K562 (cell line): ENCODE data around the gene PRSS12. TPM values are rescaled to one million over a fixed set of nuclear protein-coding genes. Genes with fewer than 3 reads are reported as not detected.

Experiments used
- ATAC-seq: fragments of 200-7000 bp; cut with Tn5 transposase; 3 replicates; pipeline ENCODE4 v1.9.1; 2020; ENCODE audit warnings: moderate library complexity
- BruUV-seq: library from RNA; stranded (reverse); fragments of 400-500 nt; replicated peaks from 2 replicates; lab custom pipeline; 2021; lab: Mats Ljungman, UMichigan
- CTCF ChIA-PET: fragments of 300-600 bp; formaldehyde crosslinking; extraction: SDS; loops from one replicate; lab custom pipeline; 2021; ENCODE audit warnings: low intra/inter-chr PET ratio; lab: Yijun Ruan, JAX
- POLR2A ChIA-PET: fragments of 300-600, 350-650 bp; sonication (Branson Sonifier 250); formaldehyde crosslinking; extraction: SDS; loops from one replicate; lab custom pipeline; 2021; ENCODE audit warnings: antibody characterized with exemption, inconsistent platforms; lab: Yijun Ruan, JAX
- DNase-seq, 4 experiments: peaks; one replicate each; pipeline versions ENCODE4 v3.0.0 to v3.0.0-alpha.2; 2011 to 2018; ENCODE audit warnings: low spot score in 3 of 4, mixed read lengths in 3 of 4; ENCODE audit errors: extremely low read depth in 1 of 4
- FAIRE-seq: peaks from 2 replicates; lab custom pipeline; 2011; peaks lifted over from hg19 to GRCh38; lab: Jason Lieb, UNC
- H2AFZ ChIP-seq: 2 replicates; pipeline ENCODE4 v1.6.0; 2011; ENCODE audit warnings: low read depth, low read length, control low read depth, inconsistent platforms
- H3K27ac ChIP-seq: fragments of 200-600 bp; 3 replicates; pipeline ENCODE4 v1.8.0; 2011; ENCODE audit warnings: low read depth, mild to moderate bottlenecking, control low read depth, inconsistent platforms, low read length, moderate library complexity, mixed read lengths; ENCODE audit errors: extremely low read depth
- H3K27me3 ChIP-seq, 2 experiments: fragments of 300-600 bp in 1 of 2; 2 replicates in 1 of 2; 3 replicates in 1 of 2; pipeline versions ENCODE4 v1.6.0 to v1.8.0; 2011; ENCODE audit warnings: inconsistent platforms in 2 of 2, low read length in 2 of 2, mild to moderate bottlenecking in 1 of 2, mixed read lengths in 1 of 2, moderate library complexity in 1 of 2; ENCODE audit not compliant: control insufficient read depth in 2 of 2, insufficient read depth in 2 of 2
- H3K36me3 ChIP-seq: fragments of 300-600 bp; 3 replicates; pipeline ENCODE4 v1.8.0; 2011; ENCODE audit warnings: mild to moderate bottlenecking, low read length, inconsistent platforms; ENCODE audit not compliant: control insufficient read depth, insufficient read depth
- H3K4me1 ChIP-seq, 2 experiments: fragments of 200-600 bp in 1 of 2; replicated peaks in 1 of 2; 2 replicates in 1 of 2; 3 replicates in 1 of 2; pipeline versions ENCODE4 v1.5.1 to v1.8.0; 2011; ENCODE audit warnings: inconsistent platforms in 2 of 2, low read length in 2 of 2, mild to moderate bottlenecking in 1 of 2, mixed read lengths in 1 of 2, moderate library complexity in 1 of 2; ENCODE audit not compliant: control insufficient read depth in 2 of 2, insufficient read depth in 2 of 2
- H3K4me2 ChIP-seq: 2 replicates; pipeline ENCODE4 v1.6.1; 2011; ENCODE audit warnings: low read length, control low read depth, inconsistent platforms, mixed read lengths; ENCODE audit not compliant: insufficient read depth
- H3K4me3 ChIP-seq: fragments of 200-600 bp; sonication (generic), shearing (Covaris generic); 2 replicates; pipeline ENCODE4 v1.5.1; 2016; ENCODE audit warnings: control low read depth, inconsistent platforms
- H3K79me2 ChIP-seq: fragments of 200-600 bp; 3 replicates; pipeline ENCODE4 v1.8.0; 2011; ENCODE audit warnings: low read length, inconsistent platforms; ENCODE audit not compliant: control insufficient read depth, insufficient read depth
- H3K9ac ChIP-seq, 2 experiments: 2 replicates each; pipeline versions ENCODE4 v1.6.0 to v1.6.1; 2011; ENCODE audit warnings: low read depth in 2 of 2, low read length in 2 of 2, control low read depth in 1 of 2, inconsistent platforms in 1 of 2, mild to moderate bottlenecking in 1 of 2, mixed read lengths in 1 of 2; ENCODE audit not compliant: insufficient read depth in 1 of 2
- H3K9me1 ChIP-seq: one replicate; pipeline ENCODE4 v1.6.0; 2011; ENCODE audit warnings: inconsistent platforms, mild to moderate bottlenecking, low read length, moderate library complexity; ENCODE audit not compliant: control insufficient read depth, insufficient read depth
- H3K9me3 ChIP-seq: replicated peaks from 2 replicates; pipeline ENCODE4 v1.5.1; 2011; ENCODE audit warnings: low read depth, low read length, inconsistent platforms; ENCODE audit not compliant: control insufficient read depth, insufficient read depth
- H4K20me1 ChIP-seq: replicated peaks from 2 replicates; pipeline ENCODE4 v1.6.1; 2011; ENCODE audit warnings: low read length, inconsistent platforms, mixed read lengths; ENCODE audit not compliant: control insufficient read depth, insufficient read depth
- CBFA2T2 ChIP-seq: fragments of 450-650 bp; conservative IDR thresholded peaks from 2 replicates; pipeline ENCODE4 v1.6.1; 2017; ENCODE audit warnings: mild to moderate bottlenecking
- CBX5 ChIP-seq: IDR thresholded peaks from 2 replicates; pipeline ENCODE4 v1.6.1; 2014; ENCODE audit warnings: low read depth, borderline replicate concordance
- FOXJ3 ChIP-seq: sonication (generic); formaldehyde crosslinking; IDR thresholded peaks from 2 replicates; pipeline ENCODE4 v1.4.0; 2020; ENCODE audit warnings: mild to moderate bottlenecking, missing genetic modification reagents
- HOMEZ ChIP-seq: fragments of 250-450 bp; sonication (Bioruptor Pico); IDR thresholded peaks from 2 replicates; pipeline ENCODE4 v1.4.0; 2020; ENCODE audit warnings: mild to moderate bottlenecking, moderate library complexity
- HOXB6 ChIP-seq: fragments of 250-450 bp; sonication (Bioruptor Pico); IDR thresholded peaks from 2 replicates; pipeline ENCODE4 v1.5.1; 2022; ENCODE audit warnings: mild to moderate bottlenecking, borderline replicate concordance
- MTA3 ChIP-seq: fragments of 450-650 bp; formaldehyde crosslinking; IDR thresholded peaks from 2 replicates; pipeline ENCODE4 v1.6.1; 2017; ENCODE audit warnings: mild to moderate bottlenecking, borderline replicate concordance
- PHB2 ChIP-seq: fragments of 450-650 bp; IDR thresholded peaks from 2 replicates; pipeline ENCODE4 v1.6.1; 2017; ENCODE audit warnings: low read depth
- RUNX1 ChIP-seq: sonication (generic); IDR thresholded peaks from 2 replicates; pipeline ENCODE4 v1.6.1; 2016; ENCODE audit warnings: antibody characterized with exemption, low read depth
- TAF7 ChIP-seq: fragments of 450-650 bp; IDR thresholded peaks from 2 replicates; pipeline ENCODE4 v1.6.1; 2016; ENCODE audit warnings: missing genetic modification characterization, missing compliant biosample characterization
- TRIM25 ChIP-seq: fragments of 450-650 bp; IDR thresholded peaks from 2 replicates; pipeline ENCODE4 v1.7.0; 2016; ENCODE audit warnings: borderline replicate concordance
- ZBTB49 ChIP-seq: sonication (generic); formaldehyde crosslinking; IDR thresholded peaks from 2 replicates; pipeline ENCODE4 v1.8.0; 2022; ENCODE audit warnings: missing genetic modification reagents, mild to moderate bottlenecking, borderline replicate concordance
- ZBTB5 ChIP-seq: fragments of 450-650 bp; IDR thresholded peaks from 2 replicates; pipeline ENCODE4 v1.6.1; 2017; ENCODE audit warnings: antibody characterized with exemption
- WGBS: fragments of 100-300 bp; shearing (Covaris generic); methylation state at CpG from one replicate; pipeline ENCODE4 v1.1.6; 2016; ENCODE audit warnings: low coverage, mixed read lengths; ENCODE audit not compliant: insufficient coverage; ENCODE audit errors: missing lambda C conversion rate; 5-methylcytosine and 5-hydroxymethylcytosine counted together
- in situ Hi-C: fragments of 300-500 bp; cut with MboI; formaldehyde crosslinking; loops from 4 replicates; pipeline ENCODE4 v1.15.0; 2018; ENCODE audit warnings: inconsistent platforms, mixed read lengths
- intact Hi-C: fragments of 100-400 bp; cut with micrococcal nuclease; formaldehyde crosslinking; loops from 2 replicates; pipeline ENCODE4 v1.14.2; 2022
- polyA plus RNA-seq, 8 experiments: library from polyadenylated mRNA; depleted of rRNA in 4 of 8; stranded (reverse) in 5 of 8; unstranded in 3 of 8; fragments of >200 nt; fragmentation: Nextera tagmentation in 2 of 8; fragmentation: Illumina TruSeq in 1 of 8; extraction: Ambion mirVana in 2 of 8; extraction: Trizol in 1 of 8; gene quantifications; 2 replicates each; pipeline versions ENCODE4 v1.2.1 to v1.2.3, GENCODE V29; 2011 to 2014; ENCODE audit warnings: inconsistent platforms in 1 of 8, missing spikeins in 1 of 8
- total RNA-seq, 7 experiments: library from RNA; depleted of rRNA in 6 of 7; stranded (reverse); fragments of >200 nt in 6 of 7; fragmentation: Illumina TruSeq in 2 of 7; extraction: Trizol in 2 of 7; gene quantifications; 2 replicates each; pipeline versions ENCODE4 v1.2.1 to v1.2.3, GENCODE V29; 2011 to 2021; ENCODE audit warnings: low replicate concordance in 1 of 7

The PRSS12 gene
- total and polyA plus RNA-seq, 9 of the 15 experiments (the other 6 are each of a cell fraction or from before 2014, with no cell fraction given): 0.06 to 0.11 (median 0.09) TPM; not detected in 6

GRCh38 chr4:118381902-118382301 lies 29.1 kb upstream of the PRSS12 start (continued):
- no peak for TF ChIP-seq CBFA2T2

- no peak overlapping the region for H3K9ac ChIP-seq
- no TSS peak for BruUV-seq
- no peak for DNase-seq
- H2AFZ ChIP-seq: no peak overlapping the region
- CTCF ChIA-PET: no interaction called here
- no peaks in the 10 kb centered on the region for H3K27me3 ChIP-seq
- 0% methylated on average over 4 of the region's 4 CpGs for WGBS
- no peak for ATAC-seq
- H3K4me2 ChIP-seq: no peak overlapping the region
- intact Hi-C loops: no loop called here
- in situ Hi-C loops: no loop called here
- H3K9me1 ChIP-seq: no peaks in the 10 kb centered on the region
- no peaks in the 10 kb centered on the region for H3K79me2 ChIP-seq
- H3K9me3 ChIP-seq: no peaks in the 10 kb centered on the region
- H3K4me1 ChIP-seq: no peaks in the 10 kb centered on the region
- H4K20me1 ChIP-seq: no peaks in the 10 kb centered on the region
- no peak overlapping the region for H3K27ac ChIP-seq
- POLR2A ChIA-PET: no interaction called here
- no peak for FAIRE-seq
- no peak overlapping the region for H3K4me3 ChIP-seq
- no peaks in the 10 kb centered on the region for H3K36me3 ChIP-seq
- TF ChIP-seq TRIM25 (no peak), ZBTB49 (CRISPR knock-in tag) (no peak), ZBTB5 (no peak), HOXB6 (CRISPR knock-in tag) (no peak), MTA3 (no peak), RUNX1 (no peak), HOMEZ (CRISPR knock-in tag) (no peak), PHB2 (no peak), FOXJ3 (CRISPR knock-in tag) (no peak), CBX5 (no peak), TAF7 (tag) (no peak)
Measured at GRCh38 chr4:118373614-118374255, 20.9 kb upstream of the PRSS12 start.
